Ishikawa (cell line): ENCODE measurements around the gene LPAR6.

Experiments
- CEBPB ChIP-seq: IDR thresholded peaks from 2 replicates; pipeline ENCODE4 v1.6.1; 2012
- CREB1 ChIP-seq: IDR thresholded peaks from 2 replicates; pipeline ENCODE4 v1.6.1; 2012; ENCODE audit warnings: low read depth
- EGR1 ChIP-seq: IDR thresholded peaks from 2 replicates; pipeline ENCODE4 v1.6.1; 2012
- EP300 ChIP-seq: IDR thresholded peaks from 2 replicates; pipeline ENCODE4 v1.6.1; 2012; ENCODE audit warnings: borderline replicate concordance
- FOXM1 ChIP-seq: IDR thresholded peaks from 2 replicates; pipeline ENCODE4 v1.6.1; 2012; ENCODE audit warnings: low read depth, borderline replicate concordance
- MAX ChIP-seq: IDR thresholded peaks from 2 replicates; pipeline ENCODE4 v1.6.1; 2012
- NFIC ChIP-seq: IDR thresholded peaks from 2 replicates; pipeline ENCODE4 v1.6.1; 2012
- RAD21 ChIP-seq: IDR thresholded peaks from 2 replicates; pipeline ENCODE4 v1.6.1; 2012; ENCODE audit warnings: low read depth
- REST ChIP-seq: IDR thresholded peaks from 2 replicates; pipeline ENCODE4 v1.6.1; 2012; ENCODE audit warnings: low read depth, mild to moderate bottlenecking
- TAF1 ChIP-seq: IDR thresholded peaks from 2 replicates; pipeline ENCODE4 v1.6.1; 2012; ENCODE audit warnings: low read depth, mild to moderate bottlenecking
- TCF12 ChIP-seq: IDR thresholded peaks from 2 replicates; pipeline ENCODE4 v1.6.1; 2012; ENCODE audit warnings: low read depth
- TEAD4 ChIP-seq: IDR thresholded peaks from 2 replicates; pipeline ENCODE4 v1.6.1; 2012
- USF1 ChIP-seq: IDR thresholded peaks from 2 replicates; pipeline ENCODE4 v1.6.1; 2012
- YY1 ChIP-seq: IDR thresholded peaks from 2 replicates; pipeline ENCODE4 v1.6.1; 2012; ENCODE audit warnings: low read depth
- ZBTB7A ChIP-seq: IDR thresholded peaks from 2 replicates; pipeline ENCODE4 v1.6.1; 2012; ENCODE audit warnings: low read depth

LPAR6 gene

GRCh38 chr13:48412881-48413351 lies at the start of gene LPAR6:
TSS of gene LPAR6 (minus strand) at chr13:48413113. CDS start at chr13:48412423, 690 bp downstream.
- TF ChIP-seq NFIC (no peak), CEBPB (no peak), TAF1 (no peak)

- TF ChIP-seq TAF1, result no peak
- no peak for TF ChIP-seq EP300
- no peak for TF ChIP-seq TEAD4
- TF ChIP-seq CREB1, result no peak
- no peak for TF ChIP-seq TCF12
- no peak for TF ChIP-seq YY1
- TF ChIP-seq MAX, result no peak
- no peak for TF ChIP-seq USF1
Measured at GRCh38 chr13:48457578-48458242, 44.8 kb upstream of the LPAR6 start.

- TF ChIP-seq CREB1 (no peak), YY1 (no peak), TEAD4 (no peak), USF1 (no peak), RAD21 (no peak), ZBTB7A (no peak), REST (no peak), MAX (no peak), EGR1 (no peak), TCF12 (no peak)
Measured at GRCh38 chr13:48456546-48456945, 43.6 kb upstream of the LPAR6 start.

GRCh38 chr13:48449656-48450055 lies 36.7 kb upstream of the LPAR6 start:
- TF ChIP-seq NFIC (no peak), FOXM1 (no peak), CREB1 (no peak), REST (no peak), RAD21 (no peak), MAX (no peak), EP300 (no peak), YY1 (no peak), USF1 (no peak)

- no peak for TF ChIP-seq TEAD4
- TF ChIP-seq CEBPB, result peak; percentile 96
Measured at GRCh38 chr13:48448959-48449614, 36.2 kb upstream of the LPAR6 start.

- TF ChIP-seq ZBTB7A (no peak), EP300 (no peak), TCF12 (no peak), NFIC (no peak), EGR1 (no peak), FOXM1 (no peak), USF1 (no peak), REST (no peak), CREB1 (no peak), TAF1 (no peak), TEAD4 (no peak), MAX (no peak), RAD21 (no peak), YY1 (no peak), CEBPB (no peak)
Measured at GRCh38 chr13:48448285-48448958, 35.5 kb upstream of the LPAR6 start.
